ENCODE measurements around the gene ATP5IF1. TPM values are rescaled to one million over a fixed set of nuclear protein-coding genes. Genes with fewer than 3 reads are reported as not detected.

ATP5IF1 gene
- polyA plus RNA-seq, 2 donors = 283 to 534 TPM

- H3K27me3 ChIP-seq (ENCODE audit: control insufficient read depth in 1 of 2, insufficient read depth in 2 of 2, low read length in 2 of 2) = no peaks in the 10 kb centered on the region
- H3K4me3 ChIP-seq (ENCODE audit: low read depth in 1 of 2, low read length in 2 of 2) = no peak overlapping the region
- peaks cover 0 to 2% of the 10 kb centered on the region in 2 donors for H3K9me3 ChIP-seq (ENCODE audit: control insufficient read depth in 2 of 2, insufficient read depth in 1 of 2, low read depth in 1 of 2, low read length in 1 of 2)
- no peak overlapping the region for H3K27ac ChIP-seq (ENCODE audit: low read depth in 2 of 2, low read length in 1 of 2)
- H3K36me3 ChIP-seq (ENCODE audit: control insufficient read depth in 2 of 2, insufficient read depth in 2 of 2, low read length in 1 of 2) = peaks cover 17 to 32% of the 10 kb centered on the region in 2 donors
- H3K4me1 ChIP-seq (ENCODE audit: control insufficient read depth in 2 of 2, insufficient read depth in 2 of 2, low read length in 1 of 2) = no peaks in the 10 kb centered on the region
- WGBS, 2 donors = 91 to 92% methylated on average over 8 of the region's 8 CpGs
Measured at GRCh38 chr1:28280501-28280900, 44.6 kb downstream of the ATP5IF1 start.

- WGBS, 2 donors = 70 to 77% methylated on average over 5 of the region's 5 CpGs
- Histone ChIP-seq H3K4me1 (ENCODE audit: control insufficient read depth in 2 of 2, insufficient read depth in 2 of 2, low read length in 1 of 2) (no peaks in the 10 kb centered on the region), H3K9me3 (ENCODE audit: control insufficient read depth in 2 of 2, insufficient read depth in 1 of 2, low read depth in 1 of 2, low read length in 1 of 2) (peaks cover 0 to 2% of the 10 kb centered on the region in 2 donors), H3K27me3 (ENCODE audit: control insufficient read depth in 1 of 2, insufficient read depth in 2 of 2, low read length in 2 of 2) (no peaks in the 10 kb centered on the region), H3K4me3 (ENCODE audit: low read depth in 1 of 2, low read length in 2 of 2) (no peak overlapping the region), H3K36me3 (ENCODE audit: control insufficient read depth in 2 of 2, insufficient read depth in 2 of 2, low read length in 1 of 2) (peaks cover 17 to 32% of the 10 kb centered on the region in 2 donors), H3K27ac (ENCODE audit: low read depth in 2 of 2, low read length in 1 of 2) (no peak overlapping the region)
Measured at GRCh38 chr1:28280977-28281381, 45.1 kb downstream of the ATP5IF1 start.

- no peaks in the 10 kb centered on the region for H3K27me3 ChIP-seq (ENCODE audit: control insufficient read depth in 1 of 2, insufficient read depth in 2 of 2, low read length in 2 of 2)
- peaks cover 0 to 2% of the 10 kb centered on the region in 2 donors for H3K9me3 ChIP-seq (ENCODE audit: control insufficient read depth in 2 of 2, insufficient read depth in 1 of 2, low read depth in 1 of 2, low read length in 1 of 2)
- no peak overlapping the region for H3K4me3 ChIP-seq (ENCODE audit: low read depth in 1 of 2, low read length in 2 of 2)
- H3K4me1 ChIP-seq (ENCODE audit: control insufficient read depth in 2 of 2, insufficient read depth in 2 of 2, low read length in 1 of 2) = no peaks in the 10 kb centered on the region
- H3K36me3 ChIP-seq (ENCODE audit: control insufficient read depth in 2 of 2, insufficient read depth in 2 of 2, low read length in 1 of 2) = peaks cover 17 to 32% of the 10 kb centered on the region in 2 donors
- no peak overlapping the region for H3K27ac ChIP-seq (ENCODE audit: low read depth in 2 of 2, low read length in 1 of 2)
- WGBS, 2 donors = 80 to 90% methylated on average over 14 of the region's 14 CpGs
Measured at GRCh38 chr1:28281608-28282425, 45.9 kb downstream of the ATP5IF1 start.

GRCh38 chr1:28282426-28283407 lies 46.8 kb downstream of the ATP5IF1 start:
- no peak overlapping the region for H3K4me3 ChIP-seq (ENCODE audit: low read depth in 1 of 2, low read length in 2 of 2)
- peaks cover 17 to 28% of the 10 kb centered on the region in 2 donors for H3K36me3 ChIP-seq (ENCODE audit: control insufficient read depth in 2 of 2, insufficient read depth in 2 of 2, low read length in 1 of 2)
- 82 to 85% methylated on average over 14 of the region's 14 CpGs for WGBS, 2 donors
- no peak overlapping the region for H3K27ac ChIP-seq (ENCODE audit: low read depth in 2 of 2, low read length in 1 of 2)
- H3K27me3 ChIP-seq (ENCODE audit: control insufficient read depth in 1 of 2, insufficient read depth in 2 of 2, low read length in 2 of 2) = no peaks in the 10 kb centered on the region
- H3K4me1 ChIP-seq (ENCODE audit: control insufficient read depth in 2 of 2, insufficient read depth in 2 of 2, low read length in 1 of 2) = no peaks in the 10 kb centered on the region
- H3K9me3 ChIP-seq (ENCODE audit: control insufficient read depth in 2 of 2, insufficient read depth in 1 of 2, low read depth in 1 of 2, low read length in 1 of 2) = peaks cover 0 to 2% of the 10 kb centered on the region in 2 donors

- peaks cover 7 to 11% of the 10 kb centered on the region in 2 donors for H3K36me3 ChIP-seq (ENCODE audit: control insufficient read depth in 2 of 2, insufficient read depth in 2 of 2, low read length in 1 of 2)
- H3K4me3 ChIP-seq (ENCODE audit: low read depth in 1 of 2, low read length in 2 of 2) = no peak overlapping the region
- no peaks in the 10 kb centered on the region for H3K9me3 ChIP-seq (ENCODE audit: control insufficient read depth in 2 of 2, insufficient read depth in 1 of 2, low read depth in 1 of 2, low read length in 1 of 2)
- no peaks in the 10 kb centered on the region for H3K4me1 ChIP-seq (ENCODE audit: control insufficient read depth in 2 of 2, insufficient read depth in 2 of 2, low read length in 1 of 2)
- no peak overlapping the region for H3K27ac ChIP-seq (ENCODE audit: low read depth in 2 of 2, low read length in 1 of 2)
- 53 to 58% methylated on average over 2 of the region's 2 CpGs for WGBS, 2 donors
- no peaks in the 10 kb centered on the region for H3K27me3 ChIP-seq (ENCODE audit: control insufficient read depth in 1 of 2, insufficient read depth in 2 of 2, low read length in 2 of 2)
Measured at GRCh38 chr1:28286111-28286510, 50.2 kb downstream of the ATP5IF1 start.

Other genes starting within 250 kb of the ATP5IF1 start
- 1 to 10 TPM; 6.3 to 7.3 TPM for gene EYA3, start 147.5 kb upstream of the ATP5IF1 start, polyA plus RNA-seq
- gene PTAFR, start 59.4 kb upstream of the ATP5IF1 start, polyA plus RNA-seq = 1 to 10 TPM; 2.4 to 3.1 TPM
- gene DNAJC8, start 3.1 kb upstream of the ATP5IF1 start, polyA plus RNA-seq = 10 to 100 TPM; 39.8 to 57.4 TPM
- gene SESN2, start 23.4 kb downstream of the ATP5IF1 start, polyA plus RNA-seq = 10 to 100 TPM; 15.7 to 24.9 TPM
- 10 to 100 TPM; 15.1 to 36.6 TPM for gene MED18, start 92.9 kb downstream of the ATP5IF1 start, polyA plus RNA-seq
- gene PHACTR4, start 133.6 kb downstream of the ATP5IF1 start, polyA plus RNA-seq = 10 to 100 TPM; 32.2 to 52.2 TPM